NB4 (cell line): ENCODE data around the gene ACBD4.

ENCODE experiments used
- MYC ChIP-seq: IDR thresholded peaks from 2 replicates; pipeline ENCODE4 v1.6.1; 2011; ENCODE audit warnings: low read depth, low read length
- TF ChIP-seq, protein P1 (sequence below): IDR thresholded peaks from one replicate; pipeline ENCODE4 v1.5.1; 2012; ENCODE audit warnings: low read depth, low read length

DNA sequence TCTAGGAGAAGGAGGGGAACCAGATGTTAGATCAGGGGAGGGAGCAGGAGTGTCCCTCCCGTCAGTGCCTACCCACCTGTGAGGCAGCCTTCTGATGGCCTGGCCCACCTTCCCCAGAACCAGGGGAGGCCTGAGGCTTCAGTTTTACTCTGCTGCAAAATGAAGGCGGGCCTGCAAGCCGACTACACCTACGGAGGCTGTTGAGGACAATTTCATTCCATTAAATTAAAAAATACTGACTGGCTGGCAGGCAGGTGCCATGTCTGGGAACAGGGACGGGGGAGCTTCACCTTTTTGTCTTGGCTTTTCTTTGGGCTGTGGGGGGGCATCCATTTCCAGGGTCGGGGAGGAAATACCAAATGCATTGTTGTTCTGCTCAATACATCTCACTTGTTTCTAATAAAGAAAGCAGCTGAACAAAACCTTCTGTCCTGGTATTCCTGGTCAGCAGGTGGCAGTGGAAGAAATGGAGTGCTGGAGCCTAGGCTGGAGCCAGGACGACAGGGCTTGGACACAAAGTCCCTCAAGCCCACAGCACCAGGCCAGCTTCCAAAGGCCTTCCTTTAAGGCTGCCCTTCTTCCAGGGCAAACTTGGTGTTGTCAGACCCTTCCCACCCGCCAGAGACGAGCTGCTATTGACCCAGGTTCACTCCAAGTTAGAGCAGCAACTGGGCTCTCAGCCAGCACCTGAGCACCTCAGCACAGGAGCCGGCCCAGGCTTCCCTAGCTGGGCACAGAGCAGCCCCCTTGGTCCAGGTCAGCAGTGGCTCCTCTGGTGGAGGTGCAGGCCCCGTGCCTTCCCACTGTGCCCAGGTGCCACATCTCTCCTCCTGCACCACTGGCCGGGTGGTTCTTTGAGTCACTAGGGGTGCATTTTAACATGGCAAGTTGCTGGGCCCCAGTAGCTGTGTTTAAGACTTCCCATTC lies 26.6 kb upstream of the ACBD4 start:
- TF ChIP-seq, protein P1, sequence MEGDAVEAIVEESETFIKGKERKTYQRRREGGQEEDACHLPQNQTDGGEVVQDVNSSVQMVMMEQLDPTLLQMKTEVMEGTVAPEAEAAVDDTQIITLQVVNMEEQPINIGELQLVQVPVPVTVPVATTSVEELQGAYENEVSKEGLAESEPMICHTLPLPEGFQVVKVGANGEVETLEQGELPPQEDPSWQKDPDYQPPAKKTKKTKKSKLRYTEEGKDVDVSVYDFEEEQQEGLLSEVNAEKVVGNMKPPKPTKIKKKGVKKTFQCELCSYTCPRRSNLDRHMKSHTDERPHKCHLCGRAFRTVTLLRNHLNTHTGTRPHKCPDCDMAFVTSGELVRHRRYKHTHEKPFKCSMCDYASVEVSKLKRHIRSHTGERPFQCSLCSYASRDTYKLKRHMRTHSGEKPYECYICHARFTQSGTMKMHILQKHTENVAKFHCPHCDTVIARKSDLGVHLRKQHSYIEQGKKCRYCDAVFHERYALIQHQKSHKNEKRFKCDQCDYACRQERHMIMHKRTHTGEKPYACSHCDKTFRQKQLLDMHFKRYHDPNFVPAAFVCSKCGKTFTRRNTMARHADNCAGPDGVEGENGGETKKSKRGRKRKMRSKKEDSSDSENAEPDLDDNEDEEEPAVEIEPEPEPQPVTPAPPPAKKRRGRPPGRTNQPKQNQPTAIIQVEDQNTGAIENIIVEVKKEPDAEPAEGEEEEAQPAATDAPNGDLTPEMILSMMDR = no peak
- TF ChIP-seq MYC = no peak
